ENCODE results near the gene RPF1. TPM values are rescaled to one million over a fixed set of nuclear protein-coding genes. Genes with fewer than 3 reads are reported as not detected.
"Not testable (repeated sequence)": the region's sequence is repeated elsewhere in the genome, so short reads cannot be mapped to it uniquely, and the experiment has no call there.

The RPF1 gene
- 32.7 and 36.2 TPM in 2 replicates for total RNA-seq

- DNase-seq, result peak; percentile 83
These were observed at the start of gene RPF1 for GRCh38 chr1:84478876-84479868. TSS of gene RPF1 (plus strand) at chr1:84479266. CDS start at chr1:84479282, 16 bp downstream.

DNA sequence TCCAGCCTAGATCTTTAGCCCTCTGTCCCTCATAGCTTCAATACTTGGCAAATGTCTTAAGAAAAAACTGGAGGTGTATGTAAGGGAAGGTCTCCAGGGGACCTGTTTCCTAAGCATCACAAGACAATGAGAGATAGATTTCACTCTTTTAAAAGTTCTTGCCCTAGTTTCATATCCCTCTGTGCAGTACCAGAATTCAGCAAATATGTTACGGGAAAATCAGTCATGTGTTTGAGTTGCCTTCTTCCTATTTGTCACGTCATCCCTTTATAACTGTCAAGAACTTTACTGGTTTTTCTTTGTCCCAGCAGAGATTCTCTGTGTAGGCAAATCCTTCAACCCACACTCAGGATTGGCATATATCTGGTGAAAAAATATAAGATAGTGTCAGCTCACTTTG lies 48.5 kb upstream of the RPF1 start:
- DNase-seq, result no peak

DNA sequence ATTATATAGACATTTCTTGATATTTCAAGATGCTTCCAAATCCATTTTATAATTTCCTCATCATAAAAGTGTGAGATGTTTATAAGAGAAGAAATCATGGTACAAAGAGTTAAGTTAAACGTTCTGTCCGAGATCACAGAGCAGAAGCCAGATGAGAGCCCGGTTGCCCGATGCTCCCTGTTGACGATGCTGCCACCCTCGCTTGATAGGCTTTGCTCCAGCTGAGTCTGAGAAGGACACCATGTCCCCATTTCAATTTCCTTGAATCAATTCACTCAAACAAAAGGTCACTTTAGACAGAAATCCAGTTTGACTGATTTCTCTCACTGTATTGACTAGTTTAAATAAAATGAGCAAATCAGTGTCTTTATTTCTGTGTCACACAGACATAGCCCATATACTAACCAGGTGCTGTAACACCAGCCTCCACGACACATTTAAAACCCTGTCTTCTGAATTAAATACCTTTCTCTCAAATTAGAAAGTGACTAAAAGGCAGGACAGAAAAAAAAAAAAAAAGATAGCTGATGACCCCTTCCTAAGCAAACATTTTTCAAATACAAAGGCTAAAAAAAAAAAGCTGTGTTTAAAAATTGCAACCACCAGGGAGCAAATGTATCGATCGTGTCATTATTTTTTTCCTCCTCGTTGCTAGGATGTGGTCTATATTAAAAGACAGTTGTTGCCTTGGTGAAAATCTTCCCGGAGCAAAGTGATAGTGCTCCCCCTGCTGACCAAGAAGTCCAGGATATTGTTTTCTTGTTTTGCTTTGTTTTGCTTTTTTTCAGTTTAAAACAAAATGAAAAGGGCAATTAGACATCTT lies 45.6 kb upstream of the RPF1 start:
- peak; percentile 90 for DNase-seq

GRCh38 chr1:84434081-84434769 lies 44.8 kb upstream of the RPF1 start:
- DNase-seq, result no peak

GRCh38 chr1:84434801-84435549 lies 44.1 kb upstream of the RPF1 start:
- DNase-seq, result no peak

DNA sequence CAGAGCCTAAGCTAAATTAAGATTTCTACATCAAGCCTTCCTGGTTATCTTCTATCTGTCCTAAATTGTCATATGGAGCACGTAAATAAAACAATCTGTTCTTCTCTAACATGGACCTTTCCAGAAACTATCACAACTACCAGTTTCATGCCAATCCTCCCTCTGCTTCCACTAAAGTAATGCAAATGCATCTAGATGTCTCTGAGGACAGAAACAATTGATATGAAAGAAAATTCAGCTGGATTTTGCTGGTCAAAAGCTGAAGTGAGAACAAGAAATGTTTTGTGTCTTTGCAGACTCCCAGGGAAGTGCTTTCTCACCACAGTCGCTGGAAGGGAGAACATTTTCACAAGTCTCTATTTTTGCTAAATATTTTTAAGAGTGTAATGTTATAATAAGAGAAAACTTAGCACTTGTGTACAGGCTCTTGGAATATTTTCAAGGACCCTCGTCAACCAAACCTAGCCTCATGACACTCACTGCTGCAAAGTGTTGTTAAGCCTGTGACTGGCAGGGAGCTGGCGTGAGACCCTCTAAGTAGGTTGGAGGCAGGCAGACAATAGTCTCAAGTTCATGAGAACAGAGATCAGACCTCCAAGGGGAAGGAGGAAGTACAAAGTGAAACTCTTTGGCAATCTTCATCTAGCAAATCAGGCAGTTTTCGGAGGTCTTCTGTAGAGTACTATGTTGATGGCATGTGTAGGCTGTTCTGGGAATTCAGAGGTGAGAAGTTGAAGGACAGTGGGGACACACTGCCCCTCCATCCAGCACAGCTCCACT lies 42.0 kb upstream of the RPF1 start:
- DNase-seq, result no peak

GRCh38 chr1:84442256-84442655 lies 36.8 kb upstream of the RPF1 start:
- peak; percentile 90 for DNase-seq

DNA sequence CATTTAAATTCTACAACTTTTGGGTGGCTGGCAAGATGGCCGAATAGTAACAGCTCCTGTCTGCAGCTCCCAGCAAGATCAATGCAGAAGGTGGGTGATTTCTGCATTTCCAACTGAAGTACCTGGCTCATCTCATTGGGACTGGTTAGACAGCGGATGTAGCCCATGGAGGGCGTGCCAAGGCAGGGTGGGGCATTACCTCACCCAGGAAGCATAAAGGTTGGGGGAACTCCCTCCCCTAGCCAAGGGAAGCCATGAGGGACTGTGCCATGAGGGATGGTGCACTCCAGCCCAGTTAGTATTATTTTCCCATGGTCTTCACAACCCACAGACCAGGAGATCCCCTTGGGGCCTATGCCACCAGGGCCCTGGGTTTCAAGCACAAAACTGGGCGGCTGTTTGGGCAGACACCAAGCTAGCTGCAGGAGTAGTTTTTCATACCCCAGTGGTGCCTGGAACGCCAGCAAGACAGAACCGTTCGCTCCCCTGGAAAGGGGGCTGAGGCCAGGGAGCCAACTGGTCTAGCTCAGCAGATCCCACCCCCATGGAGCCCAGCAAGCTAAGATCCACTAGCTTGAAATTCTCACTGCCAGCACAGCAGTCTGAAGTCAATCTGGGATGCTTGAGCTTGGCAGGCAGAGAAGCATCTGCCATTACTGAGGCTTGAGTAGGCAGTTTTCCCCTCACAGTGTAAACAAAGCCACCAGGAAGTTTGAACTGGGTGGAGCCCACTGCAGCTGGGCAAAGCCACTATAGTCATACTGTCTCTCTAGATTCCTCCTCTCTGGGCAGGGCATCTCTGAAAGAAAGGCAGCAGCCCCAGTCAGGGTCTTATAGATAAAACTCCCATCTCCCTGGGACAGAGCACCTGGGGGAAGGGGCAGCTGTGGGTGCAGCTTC lies 36.1 kb upstream of the RPF1 start:
- not testable (repeated sequence) for DNase-seq

- DNase-seq, result not testable (repeated sequence)
These were observed 30.4 kb upstream of the RPF1 start for GRCh38 chr1:84448704-84449103.

- DNase-seq, result no peak
These were observed 28.2 kb upstream of the RPF1 start for GRCh38 chr1:84450910-84451309.

- DNase-seq, result no peak
These were observed 26.6 kb upstream of the RPF1 start for GRCh38 chr1:84452436-84452835.

GRCh38 chr1:84462118-84462517 lies 16.9 kb upstream of the RPF1 start:
- no peak for DNase-seq

DNA sequence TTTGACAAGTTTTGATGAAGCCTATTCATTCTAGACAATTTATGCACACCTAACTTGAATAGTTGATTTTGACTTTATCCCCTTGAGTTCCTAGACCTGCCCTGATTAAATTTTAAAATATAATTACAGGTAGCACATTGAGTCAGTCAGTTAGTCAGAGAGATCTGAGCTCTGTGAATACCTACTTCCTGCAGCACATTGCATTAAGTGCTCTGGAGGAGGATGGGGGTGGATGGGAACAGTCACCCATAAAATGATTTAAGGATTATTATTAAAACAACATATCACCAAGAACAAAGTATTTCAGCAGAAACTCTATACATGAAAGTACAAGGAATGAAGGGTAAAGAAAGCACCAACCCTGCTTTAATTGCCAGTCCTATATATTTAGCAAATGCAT lies 11.8 kb upstream of the RPF1 start:
- DNase-seq, result no peak

GRCh38 chr1:84476225-84476624 lies 2.8 kb upstream of the RPF1 start:
- DNase-seq, result no peak

DNA sequence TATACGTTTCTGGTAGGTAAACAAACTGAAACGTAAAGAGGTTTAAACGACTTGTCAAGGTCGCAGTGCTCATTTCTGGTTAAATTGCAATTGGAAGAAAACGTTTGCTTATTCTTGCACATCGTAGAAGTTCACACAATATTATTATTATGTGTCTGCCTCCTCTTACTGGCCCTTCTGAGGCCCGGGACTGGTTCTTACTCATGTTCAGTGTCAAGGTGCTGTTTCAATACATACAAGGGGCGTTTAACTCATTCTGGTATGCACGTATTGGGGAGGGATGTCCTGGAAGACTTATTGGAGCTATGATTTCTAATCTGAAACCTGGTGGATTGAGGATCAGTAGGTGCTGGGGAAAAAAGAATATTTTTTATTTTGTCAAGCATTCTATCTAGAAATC lies 932 bp downstream of the RPF1 start:
- DNase-seq, result peak; percentile 19

- DNase-seq, result no peak
These were observed 1.6 kb downstream of the RPF1 start for GRCh38 chr1:84480650-84481049.

DNA sequence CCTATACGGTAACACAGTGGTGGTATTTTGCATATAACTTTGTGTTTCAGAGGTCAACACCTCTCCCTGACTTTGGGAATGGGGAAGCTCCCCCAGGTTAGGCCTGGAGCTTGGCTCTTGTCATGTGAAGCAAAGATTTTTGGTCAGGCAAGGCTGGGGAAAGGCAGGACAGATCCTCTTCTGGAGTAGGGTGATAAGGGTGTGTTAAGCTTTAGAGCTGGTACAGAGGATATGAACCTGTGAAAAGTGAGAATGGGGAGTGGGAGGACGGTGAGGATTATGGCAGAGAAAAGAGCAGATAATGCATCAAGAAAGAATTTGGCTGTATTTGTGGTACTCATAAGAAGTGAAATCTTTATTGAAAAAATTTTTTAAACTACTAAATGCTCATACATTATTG lies 2.3 kb downstream of the RPF1 start:
- DNase-seq, result no peak

DNA sequence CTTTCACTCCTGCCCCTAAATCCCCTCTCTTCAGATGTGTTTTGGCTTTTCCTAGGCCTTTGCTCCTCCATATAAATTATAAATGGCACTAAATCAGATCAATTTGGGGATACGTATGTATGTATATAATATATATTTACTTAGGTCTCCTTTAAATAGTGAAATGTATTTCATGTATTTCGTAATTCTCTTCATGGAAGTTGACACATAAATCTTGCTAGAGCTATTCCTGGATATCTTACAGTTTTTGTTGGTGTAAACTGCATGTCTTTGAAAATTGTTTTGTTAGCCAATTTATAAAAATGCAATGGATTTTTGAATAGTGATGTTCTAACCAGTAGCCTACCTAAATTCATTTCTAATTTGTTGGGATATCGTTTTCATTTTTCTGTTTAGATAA lies 9.0 kb downstream of the RPF1 start:
- DNase-seq, result no peak

- no peak for DNase-seq
These were observed 10.7 kb downstream of the RPF1 start for GRCh38 chr1:84489766-84490165.

- DNase-seq, result no peak
These were observed 13.7 kb downstream of the RPF1 start for GRCh38 chr1:84492726-84493125.

All from dermis blood vessel endothelial cell (primary cell).